Medulla oblongata (tissue), 1 donor: Measurements from ENCODE around the gene NSUN3.
A peak's percentile ranks its signal among the peaks of the same experiment; 100 is the strongest.
"Not testable (repeated sequence)": the region's sequence is repeated elsewhere in the genome, so short reads cannot be mapped to it uniquely, and the experiment has no call there.

Experiments used
- DNase-seq: peaks from one replicate; pipeline ENCODE4 v3.0.0-alpha.2; 2015; ENCODE audit errors: extremely low spot score

NSUN3 gene

GRCh38 chr3:94062513-94063404, at the start of gene NSUN3, which contains the start of gene DHFR2:
NSUN3 (plus strand) TSS chr3:94063061; CDS start chr3:94063127, 66 bp downstream.
DHFR2 (minus strand) TSS chr3:94062916; CDS start chr3:94061511, 1,405 bp downstream.
- DNase-seq = peak; percentile 94

- no peak for DNase-seq
These were observed 47.8 kb upstream of the NSUN3 start for GRCh38 chr3:94015025-94015424.

DNA sequence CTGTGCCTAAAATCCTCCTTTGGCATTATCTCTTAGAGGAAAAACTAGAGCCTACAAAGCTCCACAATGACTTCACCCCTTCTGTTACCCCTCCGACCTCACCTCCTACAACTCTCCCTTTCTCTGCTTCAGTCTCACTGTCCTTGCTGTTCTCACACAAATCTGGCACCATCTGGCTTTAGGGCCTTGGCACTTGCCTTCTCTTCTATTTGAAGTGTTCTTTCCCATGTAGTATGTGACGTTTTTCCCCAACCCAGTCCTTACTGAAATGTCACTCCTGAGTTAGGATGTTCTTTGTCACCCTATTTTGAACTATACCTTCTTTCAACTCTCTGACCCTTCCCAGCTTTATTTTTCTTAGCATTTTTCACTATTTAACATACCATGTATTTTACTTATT, 43.2 kb upstream of the NSUN3 start:
- DNase-seq = no peak

DNA sequence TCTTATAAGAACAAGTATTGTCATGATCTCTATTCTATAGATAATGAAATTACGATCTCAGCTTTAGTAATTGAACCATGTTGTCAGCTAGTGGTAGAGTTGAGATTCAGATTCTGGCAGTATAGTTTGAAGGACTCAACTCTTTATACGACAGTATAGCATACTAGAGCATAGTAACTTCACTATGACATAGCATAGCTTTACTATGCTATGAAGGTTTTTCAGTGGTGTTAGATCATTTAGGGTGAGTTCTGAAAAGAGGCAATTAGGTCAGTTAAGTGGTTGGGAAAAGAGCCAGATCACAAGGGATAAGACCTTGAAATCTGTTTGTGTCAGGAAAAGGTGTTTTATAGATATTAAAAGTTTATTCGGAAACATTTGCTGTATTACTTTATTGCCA, 42.6 kb upstream of the NSUN3 start:
- DNase-seq = no peak

DNA sequence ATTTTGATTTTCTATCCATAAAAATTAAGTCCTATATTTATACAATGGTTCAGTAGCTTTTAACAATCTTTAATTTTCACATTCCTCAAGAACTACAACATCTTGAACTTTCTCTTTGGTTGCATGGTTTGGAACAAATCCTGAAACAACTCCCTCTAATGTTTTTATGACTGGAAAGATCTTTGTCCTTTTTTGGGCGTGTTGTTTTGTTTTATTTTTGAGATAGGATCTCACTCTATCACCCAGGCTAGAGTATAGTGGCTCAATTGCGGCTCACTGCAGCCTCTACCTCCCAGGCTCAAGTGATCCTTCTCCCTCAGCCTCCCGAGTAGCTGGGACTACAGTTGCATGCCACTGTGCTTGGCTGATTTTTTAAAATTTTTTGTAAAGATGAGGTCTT, 38.5 kb upstream of the NSUN3 start:
- no peak for DNase-seq

- DNase-seq = no peak
These were observed 36.2 kb upstream of the NSUN3 start for GRCh38 chr3:94026623-94027022.

GRCh38 chr3:94028093-94028837, 34.6 kb upstream of the NSUN3 start, which contains the start of gene STX19:
STX19 (minus strand) TSS chr3:94028597; CDS start chr3:94015269, 13,328 bp downstream.
- DNase-seq = no peak

GRCh38 chr3:94036909-94037507, 25.9 kb upstream of the NSUN3 start:
- peak; percentile 31 for DNase-seq

DNA sequence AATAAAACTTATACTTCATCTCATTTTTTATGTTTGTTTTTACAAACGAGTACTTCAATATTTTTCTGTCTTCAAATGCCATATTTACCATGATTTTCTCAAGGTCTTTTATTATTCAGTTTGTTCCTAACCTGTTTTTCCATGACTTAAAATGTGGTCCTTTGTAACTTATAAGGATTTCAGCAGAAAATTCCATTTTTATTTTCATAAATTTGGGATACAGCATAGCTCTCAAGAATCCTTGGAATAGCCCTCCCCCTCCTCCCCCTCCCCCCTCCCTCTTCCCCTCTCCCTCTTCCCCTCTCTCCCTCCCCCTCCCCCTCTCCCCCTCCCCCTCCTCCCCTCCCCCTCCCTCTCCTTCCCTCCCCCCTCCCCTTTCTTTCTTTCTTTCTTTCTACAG, 19.6 kb upstream of the NSUN3 start:
- DNase-seq = no peak

GRCh38 chr3:94044100-94044936, 18.5 kb upstream of the NSUN3 start:
- not testable (repeated sequence) for DNase-seq

DNA sequence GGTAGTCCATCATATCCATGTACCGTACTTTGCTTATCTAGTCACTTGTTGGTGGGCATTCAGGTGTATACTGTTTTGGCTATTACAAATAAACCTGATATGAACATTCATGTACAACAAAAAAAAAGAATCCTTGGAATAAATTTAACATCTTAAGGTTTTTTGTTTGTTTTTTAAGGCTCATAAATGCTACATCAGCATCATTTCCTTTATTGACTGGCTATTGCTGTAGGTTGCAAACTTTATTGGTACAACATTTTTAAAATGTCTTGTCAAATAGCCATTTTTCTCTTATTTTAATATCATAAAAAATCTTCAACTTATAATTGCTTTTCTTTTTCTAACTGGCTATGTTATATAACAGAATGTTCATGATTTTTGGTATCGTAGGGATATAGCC, 16.3 kb upstream of the NSUN3 start:
- no peak for DNase-seq

- no peak for DNase-seq
These were observed 13.6 kb upstream of the NSUN3 start for GRCh38 chr3:94049267-94049666.

DNA sequence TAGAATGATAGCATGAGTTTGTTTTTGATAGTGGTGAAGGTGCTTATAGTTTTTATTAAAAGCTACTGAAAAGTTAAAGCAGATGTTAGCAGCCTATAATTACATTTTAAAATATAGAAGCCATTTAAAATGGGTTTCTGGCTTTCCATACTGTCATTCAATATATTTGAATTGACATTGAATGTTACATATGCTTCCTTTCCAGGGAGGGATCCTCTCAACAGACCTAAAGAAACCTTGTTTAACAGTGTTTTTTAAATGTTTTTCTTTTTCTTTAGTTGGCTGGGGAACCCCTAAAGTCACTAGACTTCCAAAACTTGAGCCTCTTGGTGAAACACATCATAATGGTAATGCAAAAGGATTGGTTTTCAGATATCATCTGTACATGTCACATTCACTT, 12.3 kb upstream of the NSUN3 start:
- no peak for DNase-seq

DNA sequence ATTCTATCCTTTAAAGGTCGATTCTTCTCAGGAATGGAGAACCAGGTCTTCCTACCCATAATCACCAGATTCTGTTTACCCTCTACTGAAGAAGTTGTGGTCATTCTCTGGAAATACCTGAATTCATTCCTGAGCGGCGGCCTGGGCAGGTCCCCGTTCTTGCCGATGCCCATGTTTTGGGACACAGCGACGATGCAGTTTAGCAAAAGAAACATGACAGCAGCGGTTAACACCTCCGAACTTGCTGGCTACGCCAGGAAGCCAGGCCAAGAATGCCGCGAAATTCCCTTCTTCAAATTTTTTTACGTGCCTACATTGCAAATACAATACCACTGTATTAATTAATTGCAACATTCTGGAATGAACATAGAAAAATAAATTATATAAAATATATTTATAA, 1.6 kb upstream of the NSUN3 start:
- no peak for DNase-seq

- DNase-seq = no peak
These were observed 747 bp downstream of the NSUN3 start for GRCh38 chr3:94063496-94064119.

- DNase-seq = no peak
These were observed 1.5 kb downstream of the NSUN3 start for GRCh38 chr3:94064243-94064860.

DNA sequence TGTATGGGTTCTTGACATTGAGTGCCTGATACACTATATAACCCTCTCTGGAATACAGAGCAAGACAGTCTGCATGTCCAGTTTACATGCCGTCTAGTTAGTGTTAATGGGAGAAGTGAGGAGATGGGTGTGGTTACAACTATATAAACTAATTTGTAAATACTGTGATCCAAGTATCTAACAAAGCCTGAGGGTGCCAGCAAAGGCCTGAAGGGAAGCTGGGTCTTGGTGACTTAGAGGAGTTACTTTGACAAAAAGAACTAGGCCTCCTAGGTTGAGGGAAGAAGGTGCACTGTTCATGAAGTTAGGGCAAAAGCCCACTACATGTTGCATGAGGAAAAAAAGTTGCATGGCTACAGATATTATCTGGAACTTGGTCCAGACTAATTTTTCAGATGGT, 2.3 kb downstream of the NSUN3 start:
- no peak for DNase-seq

DNA sequence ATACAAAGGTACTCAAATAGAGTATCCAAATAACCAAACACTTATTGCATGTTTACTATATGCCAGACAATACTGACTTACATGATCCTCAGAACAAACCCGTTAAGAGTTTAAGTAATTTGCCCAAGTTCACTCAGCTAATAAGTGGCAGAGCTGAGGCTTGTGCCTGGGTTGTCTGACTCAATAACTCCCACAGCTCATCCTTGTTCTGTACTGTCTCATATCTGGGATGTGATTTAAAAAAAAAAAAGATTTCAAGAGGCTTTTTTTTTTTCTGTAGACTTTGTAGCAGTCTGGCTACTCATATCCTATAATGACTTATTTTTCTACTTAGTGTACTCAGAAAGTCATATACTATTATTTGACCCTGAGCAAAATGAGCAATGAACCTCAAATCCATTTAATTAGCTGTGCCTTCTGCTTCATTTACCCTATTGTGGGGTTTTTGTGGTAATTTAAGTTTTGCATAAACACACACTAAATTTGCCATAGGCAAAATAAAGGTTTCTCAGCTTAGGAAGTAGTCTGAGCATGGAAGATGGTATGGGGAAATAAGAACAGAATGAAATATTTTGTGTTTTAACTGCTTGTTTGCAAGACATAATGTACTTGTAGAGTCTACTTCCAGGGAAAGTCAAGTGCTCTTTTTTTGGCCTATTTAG, 3.1 kb downstream of the NSUN3 start:
- DNase-seq = no peak

DNA sequence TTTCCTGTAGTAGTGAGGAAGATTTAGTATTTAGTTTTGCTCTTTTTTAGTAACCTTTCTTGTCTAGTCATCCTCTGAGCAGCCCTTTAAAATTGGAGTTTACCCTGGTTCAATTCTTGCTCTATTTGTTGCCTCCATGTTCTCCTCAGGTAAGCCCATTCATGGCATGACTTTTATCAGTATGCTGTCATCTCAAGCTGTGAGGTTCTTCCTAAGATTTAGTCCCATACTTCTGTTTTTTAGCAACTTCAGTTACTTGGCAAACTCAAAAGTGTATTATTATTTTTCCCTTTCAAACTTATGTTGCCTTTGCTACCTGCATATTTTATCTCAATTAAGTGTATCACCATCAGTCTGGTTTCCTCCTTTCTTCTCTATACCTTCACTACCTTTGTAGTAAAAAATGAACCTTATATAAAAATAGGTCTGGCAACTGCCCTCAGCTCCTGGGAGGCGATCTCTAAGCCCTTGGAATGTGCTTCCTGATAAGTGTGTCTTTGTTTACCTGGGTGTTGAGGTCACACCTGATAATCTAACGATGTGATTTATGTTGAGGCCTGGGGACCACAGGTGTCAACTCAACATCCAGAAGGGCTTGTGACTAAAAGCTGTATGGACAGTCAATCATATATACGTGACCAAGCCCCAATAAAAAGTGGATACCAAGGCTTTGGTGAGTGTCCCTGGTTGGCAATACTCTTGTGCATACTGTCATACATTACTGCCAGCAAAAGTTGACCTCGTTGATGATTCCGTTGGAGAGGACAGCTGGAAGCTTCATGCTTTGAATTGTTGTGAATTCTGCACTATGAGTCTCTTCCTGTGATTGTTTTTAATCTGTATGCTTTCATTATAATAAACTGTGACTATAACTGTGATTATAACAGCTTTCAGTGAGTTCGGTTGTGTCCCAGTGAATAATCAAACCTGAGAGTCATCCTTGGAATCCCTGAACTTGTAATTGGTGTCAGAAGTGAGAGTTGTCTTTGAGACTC, 3.9 kb downstream of the NSUN3 start:
- no peak for DNase-seq
